ENCODE measurements around the gene WLS.
A peak's percentile ranks its signal among the peaks of the same experiment; 100 is the strongest.

The WLS gene

DNA sequence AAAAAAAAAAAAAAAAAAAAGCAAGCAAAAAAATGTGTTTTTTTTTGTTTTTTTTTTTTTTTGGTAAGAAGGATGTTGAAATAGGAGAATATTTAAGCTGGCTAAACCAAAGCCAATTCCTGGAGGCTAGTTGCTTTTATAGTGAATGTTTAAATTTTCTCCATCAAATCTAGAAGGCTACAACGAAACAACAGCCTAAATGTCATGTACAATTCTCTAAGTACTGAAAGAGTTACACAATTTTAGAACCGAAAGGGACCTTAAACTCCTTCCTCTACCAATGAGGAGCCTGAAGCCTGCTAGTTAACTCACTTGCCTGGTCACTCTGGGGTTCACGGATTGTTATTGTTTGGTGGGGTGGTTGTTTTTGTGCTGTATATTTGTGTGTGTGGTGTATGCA is 3.5 kb downstream of the WLS start:
- H3K4me3 ChIP-seq (ENCODE audit: low read depth, low read length), result peak overlapping the region; percentile 32

DNA sequence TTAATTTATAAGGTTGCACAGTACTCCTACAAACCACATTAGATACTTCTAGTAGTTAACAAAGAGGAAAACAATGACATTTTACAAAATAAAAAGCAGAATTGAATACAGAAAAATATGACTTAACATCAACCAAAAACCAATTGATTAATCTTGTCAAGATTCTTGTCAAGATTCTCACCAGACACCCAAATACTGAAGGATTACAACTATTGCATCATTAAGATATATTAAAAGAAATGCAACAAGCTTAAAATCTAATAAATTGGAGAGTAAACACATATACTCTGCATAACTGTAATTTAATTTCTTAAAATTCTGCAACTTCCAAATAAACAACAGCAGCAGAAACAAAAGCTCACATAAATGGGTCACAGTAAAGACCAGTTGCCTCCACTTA is 4.7 kb downstream of the WLS start:
- no peak overlapping the region for H3K4me3 ChIP-seq (ENCODE audit: low read depth, low read length)

More for the DNA sequence above, 3.5 kb downstream of the WLS start:
- TF ChIP-seq, protein P1, sequence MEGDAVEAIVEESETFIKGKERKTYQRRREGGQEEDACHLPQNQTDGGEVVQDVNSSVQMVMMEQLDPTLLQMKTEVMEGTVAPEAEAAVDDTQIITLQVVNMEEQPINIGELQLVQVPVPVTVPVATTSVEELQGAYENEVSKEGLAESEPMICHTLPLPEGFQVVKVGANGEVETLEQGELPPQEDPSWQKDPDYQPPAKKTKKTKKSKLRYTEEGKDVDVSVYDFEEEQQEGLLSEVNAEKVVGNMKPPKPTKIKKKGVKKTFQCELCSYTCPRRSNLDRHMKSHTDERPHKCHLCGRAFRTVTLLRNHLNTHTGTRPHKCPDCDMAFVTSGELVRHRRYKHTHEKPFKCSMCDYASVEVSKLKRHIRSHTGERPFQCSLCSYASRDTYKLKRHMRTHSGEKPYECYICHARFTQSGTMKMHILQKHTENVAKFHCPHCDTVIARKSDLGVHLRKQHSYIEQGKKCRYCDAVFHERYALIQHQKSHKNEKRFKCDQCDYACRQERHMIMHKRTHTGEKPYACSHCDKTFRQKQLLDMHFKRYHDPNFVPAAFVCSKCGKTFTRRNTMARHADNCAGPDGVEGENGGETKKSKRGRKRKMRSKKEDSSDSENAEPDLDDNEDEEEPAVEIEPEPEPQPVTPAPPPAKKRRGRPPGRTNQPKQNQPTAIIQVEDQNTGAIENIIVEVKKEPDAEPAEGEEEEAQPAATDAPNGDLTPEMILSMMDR (IDR thresholded peaks at IDR 0.05; ENCODE audit: low read depth, low read length), result no peak

DNA sequence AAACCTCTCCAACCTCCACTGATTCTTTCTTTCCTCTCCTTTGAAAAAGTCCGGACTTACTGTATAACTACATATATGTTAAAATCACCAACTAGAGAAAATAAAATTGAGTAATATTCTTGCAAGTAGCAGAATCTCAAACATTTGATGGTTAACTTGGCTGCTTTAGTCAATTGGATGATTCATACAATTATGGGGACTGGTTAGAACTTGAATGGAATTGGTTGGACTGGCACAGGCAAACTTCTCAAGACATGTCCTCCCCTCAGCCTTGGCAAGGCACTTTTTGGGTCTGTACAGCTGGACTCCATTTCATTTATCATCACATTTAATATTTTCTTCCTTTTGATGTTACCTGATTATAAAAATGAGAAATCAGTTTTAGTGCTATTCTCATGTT is 6.5 kb downstream of the WLS start:
- no peak overlapping the region for H3K4me3 ChIP-seq (ENCODE audit: low read depth, low read length)
- TF ChIP-seq, protein P1 (IDR thresholded peaks at IDR 0.05; ENCODE audit: low read depth, low read length), result no peak

More for the DNA sequence above, 4.7 kb downstream of the WLS start:
- TF ChIP-seq, protein P1 (IDR thresholded peaks at IDR 0.05; ENCODE audit: low read depth, low read length), result no peak

DNA sequence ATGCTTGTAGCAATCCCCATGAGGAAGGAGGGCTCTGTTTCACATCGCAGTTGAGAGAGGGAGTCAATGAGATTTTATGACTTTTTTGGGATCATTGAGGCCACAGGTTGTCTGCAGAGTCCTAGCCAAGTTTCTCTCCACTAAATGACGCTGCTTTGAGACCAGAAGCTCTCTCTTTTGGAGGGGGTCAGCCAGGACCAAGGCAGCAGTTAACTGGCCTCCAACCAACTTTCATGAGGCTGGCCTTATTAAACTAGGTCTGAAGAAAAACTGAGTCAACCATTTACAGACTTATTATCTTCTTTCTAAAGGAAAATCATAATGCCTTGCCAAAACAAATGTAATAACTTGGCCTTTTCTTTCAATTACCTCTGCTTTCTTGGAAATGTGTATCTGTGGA is 8.6 kb downstream of the WLS start:
- TF ChIP-seq, protein P1 (IDR thresholded peaks at IDR 0.05; ENCODE audit: low read depth, low read length), result no peak
- H3K4me3 ChIP-seq (ENCODE audit: low read depth, low read length), result no peak overlapping the region

DNA sequence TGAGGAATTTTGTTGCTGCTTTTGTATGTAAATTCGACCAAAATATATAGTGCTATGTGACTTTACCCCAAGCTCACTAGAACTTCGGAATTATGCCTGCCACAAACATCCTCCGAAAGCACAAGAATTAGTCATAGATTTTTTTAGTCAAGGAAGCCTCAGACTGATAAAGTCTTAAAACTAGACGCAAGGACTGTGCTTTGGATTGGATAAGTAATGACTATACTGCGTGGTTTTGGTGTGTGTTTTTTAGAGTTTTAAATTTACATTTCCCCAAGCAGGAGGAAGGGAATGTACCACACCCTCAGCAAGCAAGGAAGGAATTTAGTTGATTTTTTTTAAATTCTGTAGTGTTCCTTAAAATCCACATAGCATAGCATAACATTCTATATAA is 10.3 kb downstream of the WLS start:
- TF ChIP-seq, protein P1 (IDR thresholded peaks at IDR 0.05; ENCODE audit: low read depth, low read length), result no peak
- no peak overlapping the region for H3K4me3 ChIP-seq (ENCODE audit: low read depth, low read length)

DNA sequence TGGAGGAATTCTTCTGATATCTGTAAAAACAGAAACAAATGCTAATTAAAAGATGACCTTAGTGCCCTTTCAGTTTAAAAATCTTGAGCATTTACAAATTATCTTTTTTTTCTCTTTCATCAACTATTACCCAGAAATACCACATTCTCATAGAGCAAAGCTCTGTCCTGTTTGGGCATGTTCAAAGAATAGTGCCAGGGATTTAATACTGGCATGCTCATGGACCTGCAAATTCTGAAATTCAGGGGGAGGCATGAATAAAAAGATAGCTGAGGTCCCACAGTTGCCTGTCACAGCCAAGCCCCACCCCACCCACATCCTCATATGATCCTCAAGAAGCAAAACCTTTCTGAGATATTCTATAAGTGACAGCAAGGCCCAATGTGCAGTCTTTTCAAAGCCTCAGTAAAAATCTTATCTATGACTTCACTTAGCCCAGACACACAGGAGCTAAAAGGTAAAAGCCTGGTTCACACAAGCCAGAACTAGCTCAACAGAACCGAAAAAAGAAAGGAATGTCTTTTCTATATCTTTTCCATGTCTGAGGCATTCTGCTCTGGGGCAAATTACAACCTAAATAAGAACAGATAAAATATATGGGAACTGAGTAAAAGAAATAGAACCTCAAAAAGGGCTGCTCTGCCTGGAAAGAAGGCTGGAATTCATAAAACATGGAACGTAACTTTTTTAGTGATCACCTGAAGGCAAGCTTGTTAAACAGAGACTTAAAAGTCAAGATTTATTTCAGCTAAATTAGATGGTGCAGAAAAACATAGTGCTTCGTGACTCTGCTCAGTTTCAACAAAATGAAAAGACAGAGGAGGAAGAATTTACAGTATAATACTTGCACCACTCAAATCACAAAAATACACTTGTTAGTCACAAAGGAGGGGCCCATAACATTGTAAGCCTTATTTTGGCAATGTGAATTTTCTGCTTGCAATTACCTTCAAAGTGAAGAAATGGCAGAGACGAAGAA is 11.0 kb downstream of the WLS start:
- no peak overlapping the region for H3K4me3 ChIP-seq (ENCODE audit: low read depth, low read length)
- TF ChIP-seq, protein P1 (IDR thresholded peaks at IDR 0.05; ENCODE audit: low read depth, low read length), result no peak

DNA sequence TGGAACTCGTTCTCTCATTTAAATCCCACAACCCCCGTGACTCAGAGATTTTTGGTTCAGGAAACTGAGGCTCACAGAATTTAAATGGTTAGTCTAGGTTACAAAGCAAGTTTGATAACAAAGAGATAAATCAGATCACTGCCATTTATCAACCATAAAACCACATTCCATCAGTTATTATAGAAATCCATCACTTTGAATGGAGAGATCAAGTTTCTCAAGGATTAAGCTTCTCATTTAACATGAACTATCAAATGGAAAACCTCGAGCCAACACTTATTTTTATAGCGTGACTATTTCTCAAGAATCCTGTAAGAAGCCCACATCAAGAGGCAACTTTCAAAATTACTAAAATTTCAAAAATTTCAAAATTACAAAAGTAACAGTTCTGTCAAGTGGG is 11.9 kb downstream of the WLS start:
- TF ChIP-seq, protein P1 (IDR thresholded peaks at IDR 0.05; ENCODE audit: low read depth, low read length), result no peak

More for the DNA sequence above, 11.9 kb downstream of the WLS start:
- H3K4me3 ChIP-seq (ENCODE audit: low read depth, low read length), result no peak overlapping the region

All from WI38 (cell line).